Skeletal muscle tissue (tissue), 4 donors: ENCODE results near the gene PLXDC2. TPM values are rescaled to one million over a fixed set of nuclear protein-coding genes. Genes with fewer than 3 reads are reported as not detected.
A peak's percentile ranks its signal among the peaks of the same experiment; 100 is the strongest.
"Not testable (repeated sequence)": the region's sequence is repeated elsewhere in the genome, so short reads cannot be mapped to it uniquely, and the experiment has no call there.

Experiments
- H3K27ac ChIP-seq: one replicate; pipeline ENCODE4 v1.7.0; 2013; ENCODE audit warnings: mild to moderate bottlenecking, low read depth, low read length, inconsistent platforms
- H3K27me3 ChIP-seq, 3 donors: one replicate each; pipeline ENCODE4 v1.7.0; 2013; ENCODE audit warnings: low read length in 3 of 3; ENCODE audit not compliant: control insufficient read depth in 3 of 3, insufficient read depth in 3 of 3
- H3K36me3 ChIP-seq, 3 donors: one replicate each; pipeline ENCODE4 v1.7.0; 2013; ENCODE audit warnings: low read length in 3 of 3; ENCODE audit not compliant: control insufficient read depth in 3 of 3, insufficient read depth in 3 of 3
- H3K4me1 ChIP-seq, 3 donors: one replicate each; pipeline ENCODE4 v1.7.0; 2013; ENCODE audit warnings: low read length in 3 of 3, mild to moderate bottlenecking in 3 of 3; ENCODE audit not compliant: control insufficient read depth in 3 of 3, insufficient read depth in 3 of 3
- H3K4me3 ChIP-seq, 3 donors: one replicate each; pipeline ENCODE4 v1.7.0; 2013; ENCODE audit warnings: low read length in 3 of 3
- H3K9ac ChIP-seq, 3 donors: one replicate each; pipeline ENCODE4 v1.7.0; 2013; ENCODE audit warnings: low read length in 3 of 3, mild to moderate bottlenecking in 3 of 3, moderate library complexity in 2 of 3, low read depth in 1 of 3
- H3K9me3 ChIP-seq, 3 donors: one replicate each; pipeline ENCODE4 v1.7.0; 2013; ENCODE audit warnings: low read length in 3 of 3; ENCODE audit not compliant: control insufficient read depth in 3 of 3
- total RNA-seq: library from RNA; depleted of rRNA; stranded (reverse); fragments of >200 nt; gene quantifications from one replicate; pipeline ENCODE4 v1.2.3, GENCODE V29; 2014
- donor health status: Osteomylitis.

PLXDC2 gene
- total RNA-seq, 1 donor from 2014 or later = 23.0 TPM

DNA sequence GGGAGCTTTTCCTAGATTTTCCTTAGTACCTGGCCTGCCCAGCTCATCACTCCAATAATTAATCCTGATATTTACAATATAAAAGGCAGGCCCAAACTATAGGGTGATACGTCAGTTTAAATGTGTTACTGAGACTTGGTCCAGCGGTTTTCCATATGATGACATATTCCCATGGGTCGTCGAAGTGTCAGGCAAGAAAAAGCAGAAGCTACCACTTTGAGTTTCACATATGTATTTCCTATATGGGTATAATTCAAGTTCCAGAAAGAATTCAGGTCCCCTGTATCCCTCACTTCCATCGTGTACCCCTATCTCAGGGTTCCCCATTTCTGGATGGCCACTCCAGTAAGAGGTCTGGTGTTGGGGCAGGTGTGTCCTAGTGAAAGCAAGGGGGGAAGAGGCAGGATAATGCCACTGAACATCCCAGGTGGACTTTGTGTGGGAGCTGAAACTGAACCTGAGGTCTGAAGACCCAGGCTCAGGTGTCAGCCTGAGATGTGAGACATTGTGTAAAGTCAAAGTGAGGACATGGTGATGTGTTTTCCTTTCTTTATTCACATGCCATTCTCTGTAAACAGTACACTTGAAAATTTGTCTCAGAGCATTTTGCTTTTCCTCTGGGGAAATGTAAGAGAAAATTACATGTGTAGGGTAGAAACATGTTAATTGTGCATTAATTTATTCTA lies 167.8 kb downstream of the PLXDC2 start:
- H3K36me3 ChIP-seq = no peaks in the 10 kb centered on the region

DNA sequence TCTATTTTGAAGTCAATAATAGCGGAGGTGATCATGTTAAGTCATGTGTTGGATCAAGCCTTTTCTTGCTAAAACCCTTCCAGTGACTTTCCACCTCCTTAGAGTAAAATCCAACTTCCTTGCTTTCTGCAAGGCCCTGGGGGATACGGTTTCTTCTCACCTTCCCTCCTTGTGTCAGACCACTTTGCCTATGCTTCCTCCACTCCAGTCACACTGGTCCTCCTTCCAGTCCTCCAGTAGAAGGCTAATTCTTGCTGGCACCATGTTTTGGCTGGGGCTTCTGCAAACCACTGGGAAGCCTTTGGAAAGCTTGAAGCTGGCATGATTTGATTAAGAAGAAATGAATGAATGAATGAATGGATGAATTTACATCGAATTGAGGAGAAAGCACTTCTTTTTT lies 169.5 kb downstream of the PLXDC2 start:
- Histone ChIP-seq H3K9ac (no peak overlapping the region), H3K27ac (no peak overlapping the region), H3K4me1 (no peaks in the 10 kb centered on the region), H3K36me3 (no peaks in the 10 kb centered on the region), H3K27me3 (no peaks in the 10 kb centered on the region), H3K4me3 (no peak overlapping the region), H3K9me3 (no peaks in the 10 kb centered on the region)

More for the DNA sequence above, 167.8 kb downstream of the PLXDC2 start:
- Histone ChIP-seq H3K27me3 (no peaks in the 10 kb centered on the region), H3K27ac (no peak overlapping the region), H3K4me3 (no peak overlapping the region), H3K9me3 (no peaks in the 10 kb centered on the region), H3K9ac (no peak overlapping the region), H3K4me1 (peaks cover 0 to 3% (median 0%) of the 10 kb centered on the region in 3 donors)

DNA sequence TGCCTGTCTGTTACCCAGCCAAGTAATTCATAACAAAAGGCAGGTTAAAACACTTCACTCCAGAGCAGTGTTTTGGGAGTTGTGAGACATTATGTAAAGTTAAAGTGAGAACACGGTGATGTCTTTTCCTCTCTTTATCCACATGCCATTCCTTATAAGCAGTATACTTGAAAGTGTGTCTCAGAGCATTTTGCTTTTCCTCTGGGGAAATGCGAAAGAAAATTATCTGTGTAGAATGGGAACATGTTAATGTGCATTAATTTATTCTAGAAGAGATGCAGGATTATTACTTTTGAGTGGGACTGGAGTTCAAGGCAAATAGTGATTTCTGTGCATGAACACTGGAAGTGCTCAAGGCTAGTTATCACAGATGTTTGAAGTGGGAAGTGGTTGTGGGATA lies 170.4 kb downstream of the PLXDC2 start:
- Histone ChIP-seq H3K9me3 (no peaks in the 10 kb centered on the region), H3K27me3 (no peaks in the 10 kb centered on the region), H3K9ac (no peak overlapping the region), H3K4me3 (no peak overlapping the region), H3K27ac (no peak overlapping the region), H3K36me3 (no peaks in the 10 kb centered on the region), H3K4me1 (no peaks in the 10 kb centered on the region)

DNA sequence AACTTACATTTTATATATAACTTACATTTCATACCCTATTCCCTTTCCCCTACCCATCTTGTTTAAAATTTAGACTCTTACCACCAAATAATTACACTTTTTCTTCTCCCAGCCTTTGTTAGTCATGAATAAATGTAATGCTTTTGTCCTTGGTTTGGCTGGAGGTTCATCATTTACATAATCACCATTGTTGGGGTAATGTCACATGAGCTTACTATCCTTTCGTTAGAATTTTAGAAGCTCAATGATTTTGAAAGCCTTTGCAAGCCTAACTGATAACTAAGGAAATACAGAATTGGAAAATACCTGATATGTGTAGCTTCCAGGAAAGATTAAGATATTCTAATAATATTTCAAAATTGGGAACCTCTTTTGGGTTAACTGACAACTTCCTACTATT lies 171.7 kb downstream of the PLXDC2 start:
- Histone ChIP-seq H3K27ac (no peak overlapping the region), H3K9me3 (no peaks in the 10 kb centered on the region), H3K4me3 (no peak overlapping the region), H3K27me3 (no peaks in the 10 kb centered on the region), H3K9ac (no peak overlapping the region), H3K4me1 (no peaks in the 10 kb centered on the region), H3K36me3 (no peaks in the 10 kb centered on the region)

DNA sequence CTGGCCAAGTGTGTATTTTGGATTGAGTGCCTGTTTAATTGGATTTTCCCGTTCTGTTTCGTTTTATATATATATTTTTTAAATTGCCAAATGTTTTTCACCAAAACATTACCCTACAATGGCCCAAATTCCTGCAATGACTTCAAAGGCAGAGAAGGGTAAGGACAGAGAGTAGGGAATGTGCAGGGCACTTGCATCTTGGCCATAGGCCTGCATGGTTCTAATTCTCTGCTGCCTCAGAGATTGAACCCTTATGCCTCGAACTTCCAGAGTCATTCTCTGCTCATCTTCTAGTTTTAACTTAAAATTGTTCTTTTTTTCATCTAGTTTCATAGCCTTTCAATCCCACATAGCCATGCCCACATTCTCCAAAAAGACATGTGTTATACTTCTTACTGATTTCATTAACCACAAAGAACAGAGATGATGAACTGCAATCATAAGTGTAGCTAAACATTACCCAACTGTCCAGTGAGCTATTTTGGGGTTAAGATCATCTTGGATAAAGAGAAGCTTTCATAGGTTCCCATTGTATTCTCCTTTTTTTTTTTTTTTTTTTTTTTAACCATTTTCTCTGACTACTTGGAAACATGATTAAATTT lies 177.6 kb downstream of the PLXDC2 start:
- Histone ChIP-seq H3K27ac (no peak overlapping the region), H3K9ac (no peak overlapping the region), H3K4me3 (no peak overlapping the region), H3K9me3 (no peaks in the 10 kb centered on the region), H3K36me3 (no peaks in the 10 kb centered on the region), H3K4me1 (peaks cover 0 to 5% (median 2%) of the 10 kb centered on the region in 3 donors), H3K27me3 (no peaks in the 10 kb centered on the region)

DNA sequence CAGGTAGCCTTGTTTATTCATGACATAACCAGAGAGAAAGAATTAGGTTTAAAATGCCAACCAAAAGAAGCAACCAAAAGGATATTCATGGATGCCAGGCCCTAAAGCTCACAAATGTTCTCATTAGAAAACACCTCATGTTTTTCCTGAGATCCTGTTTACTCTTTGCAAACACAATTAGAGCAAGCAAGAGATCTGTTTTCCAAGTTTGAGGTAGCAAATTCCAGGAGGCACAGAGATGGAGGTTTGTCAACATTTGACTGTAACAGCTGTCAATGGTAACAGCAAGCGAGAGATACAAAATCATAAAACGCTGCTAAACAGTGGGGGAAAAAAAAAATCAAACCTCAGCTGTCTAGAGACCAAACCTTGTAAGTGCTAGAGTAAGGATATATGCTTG lies 182.2 kb downstream of the PLXDC2 start:
- H3K9ac ChIP-seq = no peak overlapping the region
- no peaks in the 10 kb centered on the region for H3K9me3 ChIP-seq
- H3K36me3 ChIP-seq = peaks cover 0 to 6% (median 3%) of the 10 kb centered on the region in 3 donors
- H3K4me3 ChIP-seq = no peak overlapping the region
- H3K27me3 ChIP-seq = no peaks in the 10 kb centered on the region
- no peak overlapping the region for H3K27ac ChIP-seq
- H3K4me1 ChIP-seq = peaks cover 0 to 9% (median 5%) of the 10 kb centered on the region in 3 donors

DNA sequence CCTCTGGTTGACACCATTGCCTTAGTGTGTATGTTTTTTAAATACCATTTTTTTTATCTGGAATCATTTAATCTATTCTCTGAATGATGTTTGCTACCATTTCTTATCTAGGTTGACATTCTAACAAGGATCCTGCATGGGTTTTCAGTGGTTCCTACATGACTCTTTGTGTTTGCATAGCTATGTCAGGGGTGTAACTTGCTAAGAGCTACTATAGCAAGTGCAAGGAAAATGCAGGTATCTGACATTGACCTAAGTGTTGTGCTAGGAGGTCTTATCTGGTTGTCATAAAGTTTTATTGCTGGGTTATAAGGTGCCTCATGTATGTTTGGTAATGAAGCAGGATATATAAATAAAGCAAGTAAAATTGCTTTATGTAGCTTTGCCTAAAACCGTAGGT lies 183.2 kb downstream of the PLXDC2 start:
- Histone ChIP-seq H3K36me3 (peaks cover 0 to 6% (median 3%) of the 10 kb centered on the region in 3 donors), H3K4me3 (no peak overlapping the region), H3K4me1 (peaks cover 0 to 14% (median 11%) of the 10 kb centered on the region in 3 donors), H3K27ac (no peak overlapping the region), H3K27me3 (no peaks in the 10 kb centered on the region), H3K9me3 (no peaks in the 10 kb centered on the region), H3K9ac (no peak overlapping the region)

DNA sequence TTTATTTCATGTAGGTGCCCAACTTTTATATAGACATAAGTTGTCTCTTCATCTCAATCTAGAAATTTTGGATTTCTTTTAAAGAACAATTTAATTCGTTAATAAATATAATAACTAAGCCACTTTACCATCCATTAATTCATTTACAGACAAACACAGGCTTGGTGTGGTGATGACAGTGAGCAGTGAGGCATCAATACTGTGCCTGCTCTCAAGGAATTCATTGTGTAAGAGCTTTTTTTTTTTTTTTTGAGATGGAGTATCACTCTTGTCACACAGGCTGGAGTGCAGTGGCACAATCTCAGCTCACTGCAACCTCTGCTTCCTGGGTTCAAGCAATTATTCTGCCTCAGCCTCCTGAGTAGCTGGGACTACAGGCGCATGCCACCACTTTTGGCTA lies 185.8 kb downstream of the PLXDC2 start:
- H3K36me3 ChIP-seq, H3K4me3 ChIP-seq, H3K27ac ChIP-seq, H3K27me3 ChIP-seq, H3K9me3 ChIP-seq, H3K9ac ChIP-seq: not testable (repeated sequence)
- peaks cover 0 to 19% (median 11%) of the 10 kb centered on the region in 3 donors for H3K4me1 ChIP-seq

DNA sequence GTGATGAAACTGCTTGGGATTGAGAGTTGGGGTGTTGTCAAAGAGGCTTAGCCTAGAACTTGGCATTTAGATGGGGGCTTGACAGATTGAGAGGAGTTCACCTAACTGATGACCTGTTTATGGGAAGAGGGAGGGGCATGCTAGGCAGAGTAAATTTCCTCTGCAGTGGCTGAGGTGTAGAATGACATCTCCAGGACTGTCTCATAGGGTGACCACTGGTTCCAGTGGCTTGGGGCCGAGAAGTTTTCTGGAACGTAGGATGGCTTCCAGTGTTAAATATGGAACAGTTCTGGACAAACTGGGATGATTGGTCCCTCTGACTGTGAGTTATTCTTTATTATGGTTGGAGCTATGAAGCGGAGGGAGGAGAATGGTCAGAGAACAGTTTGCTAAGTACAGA lies 186.4 kb downstream of the PLXDC2 start:
- H3K4me3 ChIP-seq = no peak overlapping the region
- H3K9me3 ChIP-seq = no peaks in the 10 kb centered on the region
- H3K4me1 ChIP-seq = peaks cover 0 to 24% (median 11%) of the 10 kb centered on the region in 3 donors
- peaks cover 0 to 6% (median 3%) of the 10 kb centered on the region in 3 donors for H3K36me3 ChIP-seq
- no peaks in the 10 kb centered on the region for H3K27me3 ChIP-seq
- peak overlapping the region; percentile 4 for H3K27ac ChIP-seq
- no peak overlapping the region for H3K9ac ChIP-seq

DNA sequence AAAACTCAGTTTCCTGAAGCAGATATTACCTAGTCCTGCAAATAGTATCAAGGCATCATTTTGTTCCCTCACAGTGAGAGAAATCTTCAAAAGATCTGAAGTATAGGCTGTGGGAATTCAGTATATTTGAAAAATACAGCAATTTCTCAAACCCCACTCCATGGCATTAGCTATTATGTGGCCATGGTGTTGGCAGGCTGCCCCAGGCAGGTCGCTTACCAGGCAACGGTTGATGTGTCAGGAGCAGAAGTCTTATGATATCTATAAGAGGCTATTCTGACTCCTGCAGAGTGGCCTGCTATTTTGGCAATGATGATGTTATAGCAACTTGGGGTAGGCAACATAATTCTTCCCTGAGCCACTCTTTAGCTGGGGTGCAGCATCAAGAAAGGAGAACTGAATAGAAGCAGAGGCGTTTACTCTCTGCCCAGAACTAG lies 187.9 kb downstream of the PLXDC2 start:
- H3K27ac ChIP-seq = peak overlapping the region; percentile 75
- peaks cover 0 to 19% (median 6%) of the 10 kb centered on the region in 3 donors for H3K4me1 ChIP-seq
- no peaks in the 10 kb centered on the region for H3K27me3 ChIP-seq
- peaks cover 0 to 6% (median 3%) of the 10 kb centered on the region in 3 donors for H3K36me3 ChIP-seq
- H3K4me3 ChIP-seq = no peak overlapping the region
- no peaks in the 10 kb centered on the region for H3K9me3 ChIP-seq
- no peak overlapping the region for H3K9ac ChIP-seq
